Measurements from ENCODE around the gene ELOA. TPM values are rescaled to one million over a fixed set of nuclear protein-coding genes. Genes with fewer than 3 reads are reported as not detected.
A peak's percentile ranks its signal among the peaks of the same experiment; 100 is the strongest.
"Not testable (repeated sequence)": the region's sequence is repeated elsewhere in the genome, so short reads cannot be mapped to it uniquely, and the experiment has no call there.

Gene ELOA
- total RNA-seq, 1 donor from 2014 or later: 28.8 TPM

- DNase-seq (ENCODE audit: low spot score): no peak
- intact Hi-C loops (cut with DNase I): loop anchor here (5.0 kb wide), 2 partner anchors 93 to 143 kb away; partner anchors contain the start of gene FUCA1
These were observed 31.1 kb downstream of the ELOA start for GRCh38 chr1:23774174-23774880.

DNA sequence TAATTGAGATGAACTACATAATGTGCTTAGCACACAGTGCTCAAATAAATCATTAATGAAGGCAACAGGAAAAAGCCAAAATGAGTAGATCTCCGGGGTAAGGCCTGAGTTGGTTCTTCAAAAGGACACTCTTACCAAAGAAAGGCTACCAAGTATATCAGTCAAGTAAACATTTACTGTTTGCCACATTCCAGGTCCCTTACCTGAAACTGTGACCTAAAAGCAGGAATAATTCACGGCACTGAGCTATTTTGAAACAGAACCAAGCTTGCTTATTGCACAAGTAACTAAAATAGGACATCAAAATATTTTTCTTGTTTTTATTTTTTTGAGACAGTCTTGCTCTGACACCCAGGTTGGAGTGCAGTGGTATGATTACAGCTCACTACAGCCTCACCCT, 32.9 kb downstream of the ELOA start:
- intact Hi-C loops (cut with DNase I): loop anchor here (2.0 kb wide), 1 partner anchor 15 kb away; the partner anchor contains the start of gene LYPLA2
- no peak for DNase-seq (ENCODE audit: low spot score)

DNA sequence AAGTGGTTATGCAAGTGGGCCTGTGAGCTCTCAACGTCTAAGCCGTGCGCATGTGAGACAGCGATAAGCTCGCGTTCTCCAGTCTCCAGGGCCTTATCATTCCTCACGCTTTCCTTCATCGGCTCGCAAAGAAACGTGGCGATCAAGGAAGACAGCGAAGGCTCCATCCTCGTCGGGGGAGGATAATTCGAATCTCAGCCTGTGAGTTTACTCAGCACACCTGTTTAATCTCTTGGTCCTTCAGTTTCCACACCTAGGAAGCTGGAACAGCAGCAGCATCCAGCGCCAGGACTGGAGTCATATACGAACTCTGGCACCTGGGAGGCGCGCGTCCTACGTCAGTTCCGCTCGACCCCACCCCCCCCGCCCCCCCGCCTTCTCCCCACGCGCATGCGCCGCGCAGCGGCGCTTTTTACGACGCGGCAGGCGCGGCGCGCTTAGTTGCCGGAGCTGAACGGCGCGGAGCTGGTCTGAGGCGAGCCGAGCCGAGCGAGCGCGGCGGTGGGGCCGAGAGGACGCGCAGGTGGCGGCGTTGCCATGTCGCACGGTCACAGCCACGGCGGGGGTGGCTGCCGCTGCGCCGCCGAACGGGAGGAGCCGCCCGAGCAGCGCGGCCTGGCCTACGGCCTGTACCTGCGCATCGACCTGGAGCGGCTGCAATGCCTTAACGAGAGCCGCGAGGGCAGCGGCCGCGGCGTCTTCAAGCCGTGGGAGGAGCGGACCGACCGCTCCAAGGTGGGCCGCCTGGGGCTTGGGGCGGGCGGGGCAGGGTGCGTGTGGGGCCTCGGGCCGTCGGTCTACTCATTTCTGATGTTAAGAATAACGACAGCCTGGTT, 34.9 kb downstream of the ELOA start, which contains the start of gene PITHD1:
TSS of gene PITHD1 (plus strand) at position 440 of the 836 bp plus-strand sequence. CDS start at position 538, 98 bp downstream.
- intact Hi-C loops (cut with DNase I): loop anchor here (2.0 kb wide), 1 partner anchor 13 kb away; the partner anchor contains the start of gene LYPLA2
- DNase-seq (ENCODE audit: low spot score): peak; percentile 91

DNA sequence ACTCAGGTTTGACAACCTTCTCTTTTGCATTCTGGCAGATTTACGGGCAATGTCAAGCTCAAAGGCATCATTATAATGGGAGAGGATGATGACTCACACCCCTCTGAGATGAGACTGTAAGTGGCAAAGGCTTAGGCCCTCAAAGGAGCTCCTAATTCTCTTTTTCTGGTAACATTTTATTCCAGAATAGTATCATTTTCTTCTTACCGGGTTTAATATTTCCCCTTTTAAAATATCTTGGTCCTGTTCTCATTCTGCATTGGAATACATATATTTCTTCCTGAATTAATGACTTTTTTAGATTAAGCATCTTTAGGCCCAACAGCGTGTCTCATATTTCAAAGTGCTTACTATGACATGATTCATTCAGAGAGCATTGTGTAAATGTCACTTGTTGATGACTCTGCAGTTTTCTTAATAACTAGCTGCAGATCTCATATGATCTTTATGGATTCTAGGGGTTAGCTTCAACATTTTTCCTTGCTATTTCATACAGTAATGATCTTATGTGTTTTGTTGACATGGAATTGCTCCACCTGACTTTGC, 36.6 kb downstream of the ELOA start:
- intact Hi-C loops (cut with DNase I): no loop called here
- no peak for DNase-seq (ENCODE audit: low spot score)

GRCh38 chr1:23783141-23783540, 39.9 kb downstream of the ELOA start:
- DNase-seq (ENCODE audit: low spot score); intact Hi-C loops (cut with DNase I): not testable (repeated sequence)

GRCh38 chr1:23784846-23785245, 41.6 kb downstream of the ELOA start:
- intact Hi-C loops (cut with DNase I): no loop called here
- DNase-seq (ENCODE audit: low spot score): no peak

DNA sequence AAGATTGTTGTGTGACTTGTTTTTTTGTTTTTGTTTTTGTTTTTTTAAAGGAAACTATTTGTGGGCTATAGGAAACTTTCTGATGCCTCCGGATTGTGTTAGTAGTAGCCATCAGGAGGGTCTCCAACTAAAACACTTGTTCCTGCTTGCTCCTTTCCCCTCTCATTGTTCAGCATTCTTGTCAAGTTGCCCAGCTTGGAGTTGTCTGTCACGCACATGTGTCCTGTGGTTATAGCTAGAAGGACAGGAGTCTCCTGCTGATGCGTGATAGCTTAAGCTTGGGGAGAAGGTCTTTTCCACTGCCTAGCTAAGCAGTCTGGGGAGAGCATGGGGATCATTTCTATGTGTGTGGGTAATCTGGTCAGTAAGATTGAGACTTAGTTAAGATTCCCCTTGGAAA, 44.4 kb downstream of the ELOA start:
- DNase-seq (ENCODE audit: low spot score): no peak

GRCh38 chr1:23788695-23789094, 45.4 kb downstream of the ELOA start:
- DNase-seq (ENCODE audit: low spot score): peak; percentile 56
- intact Hi-C loops (cut with DNase I): no loop called here

More for the DNA sequence above, 44.4 kb downstream of the ELOA start:
- intact Hi-C loops (cut with DNase I): no loop called here

- intact Hi-C loops (cut with DNase I): loop anchor here (1.0 to 5.0 kb wide), 3 partner anchors 9 to 36 kb away; partner anchors contain the start of genes GALE and HMGCL
- peak; percentile 98 for DNase-seq (ENCODE audit: low spot score)
These were observed 47.6 kb downstream of the ELOA start, which contains the start of gene LYPLA2 for GRCh38 chr1:23790696-23791515. Gene LYPLA2, plus strand, starts transcription at chr1:23791145. Its CDS starts 1,538 bp downstream, at chr1:23792683.

DNA sequence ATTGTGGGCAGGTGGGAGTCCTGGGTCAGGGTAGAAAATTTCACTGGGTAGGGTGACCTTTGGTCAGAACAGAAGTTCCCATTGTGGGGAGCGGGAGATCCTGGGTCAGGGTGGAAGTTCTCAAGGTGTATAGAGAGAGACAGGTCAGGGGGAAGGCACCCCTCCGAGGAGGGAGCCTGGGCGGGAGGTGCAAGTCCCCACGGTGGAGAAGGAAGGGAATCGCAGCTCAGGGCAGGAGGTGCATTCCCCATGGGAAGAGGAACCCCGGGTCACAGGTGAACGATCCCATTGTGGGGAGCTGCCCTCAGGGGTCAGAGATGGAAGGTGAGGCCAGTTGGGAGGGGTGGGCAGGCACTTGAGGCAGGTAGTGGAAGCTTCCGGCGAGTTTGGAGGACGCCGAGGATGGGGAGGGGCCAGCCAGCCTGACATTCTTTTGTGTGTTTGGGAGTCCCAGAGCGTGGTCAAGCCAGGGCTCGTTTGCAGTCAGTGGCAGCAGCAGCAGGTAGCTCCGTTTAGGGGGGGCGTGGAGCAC, 48.3 kb downstream of the ELOA start:
- intact Hi-C loops (cut with DNase I): loop anchor here (1.0 to 5.0 kb wide), 3 partner anchors 9 to 36 kb away; partner anchors contain the start of genes GALE and HMGCL

DNA sequence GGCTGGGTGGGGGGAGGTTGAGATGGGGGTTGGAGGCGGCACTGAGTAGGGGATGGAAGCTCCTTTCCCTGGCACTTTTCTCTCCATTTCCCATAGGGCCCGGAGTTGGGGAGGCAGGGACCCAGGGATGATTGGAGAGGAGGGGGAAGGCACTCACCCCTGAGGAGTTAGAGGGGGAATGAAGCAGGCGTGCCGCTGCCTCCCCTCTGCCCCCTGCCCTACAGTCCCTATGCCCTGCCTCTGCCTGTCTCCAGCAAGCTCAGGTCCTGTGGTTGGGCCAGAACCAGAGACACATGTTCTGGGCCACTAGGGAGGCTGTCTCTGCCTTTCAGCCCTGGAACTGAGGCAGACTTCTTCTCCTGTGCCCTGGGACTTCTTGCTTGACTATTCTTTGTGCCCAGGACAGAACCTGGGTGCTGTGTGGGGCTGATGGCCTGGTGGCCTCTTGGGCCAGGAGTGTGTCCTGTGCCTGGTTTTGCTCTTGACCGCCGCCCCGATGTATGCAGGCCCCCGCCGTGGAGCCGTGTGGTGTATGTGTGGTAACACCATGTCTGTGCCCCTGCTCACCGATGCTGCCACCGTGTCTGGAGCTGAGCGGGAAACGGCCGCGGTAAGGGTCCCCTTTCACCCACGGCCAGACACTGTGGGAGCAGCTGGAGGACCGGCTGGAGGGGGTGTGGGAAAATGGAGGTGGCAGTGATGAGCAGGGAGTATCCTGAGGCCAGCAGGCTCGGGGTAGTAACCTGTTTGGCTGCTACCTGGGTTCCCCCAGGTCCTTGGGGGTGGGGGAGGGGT, 49.1 kb downstream of the ELOA start:
- DNase-seq (ENCODE audit: low spot score): no peak

More for the DNA sequence above, 48.3 kb downstream of the ELOA start:
- DNase-seq (ENCODE audit: low spot score): peak; percentile 78

GRCh38 chr1:23793018-23793781, 49.9 kb downstream of the ELOA start:
- intact Hi-C loops (cut with DNase I): loop anchor here (5.0 kb wide), 1 partner anchor 34 kb away; the partner anchor contains the start of gene HMGCL
- no peak for DNase-seq (ENCODE audit: low spot score)

More for the DNA sequence above, 49.1 kb downstream of the ELOA start:
- intact Hi-C loops (cut with DNase I): loop anchor here (5.0 kb wide), 1 partner anchor 35 kb away; the partner anchor contains the start of gene HMGCL

DNA sequence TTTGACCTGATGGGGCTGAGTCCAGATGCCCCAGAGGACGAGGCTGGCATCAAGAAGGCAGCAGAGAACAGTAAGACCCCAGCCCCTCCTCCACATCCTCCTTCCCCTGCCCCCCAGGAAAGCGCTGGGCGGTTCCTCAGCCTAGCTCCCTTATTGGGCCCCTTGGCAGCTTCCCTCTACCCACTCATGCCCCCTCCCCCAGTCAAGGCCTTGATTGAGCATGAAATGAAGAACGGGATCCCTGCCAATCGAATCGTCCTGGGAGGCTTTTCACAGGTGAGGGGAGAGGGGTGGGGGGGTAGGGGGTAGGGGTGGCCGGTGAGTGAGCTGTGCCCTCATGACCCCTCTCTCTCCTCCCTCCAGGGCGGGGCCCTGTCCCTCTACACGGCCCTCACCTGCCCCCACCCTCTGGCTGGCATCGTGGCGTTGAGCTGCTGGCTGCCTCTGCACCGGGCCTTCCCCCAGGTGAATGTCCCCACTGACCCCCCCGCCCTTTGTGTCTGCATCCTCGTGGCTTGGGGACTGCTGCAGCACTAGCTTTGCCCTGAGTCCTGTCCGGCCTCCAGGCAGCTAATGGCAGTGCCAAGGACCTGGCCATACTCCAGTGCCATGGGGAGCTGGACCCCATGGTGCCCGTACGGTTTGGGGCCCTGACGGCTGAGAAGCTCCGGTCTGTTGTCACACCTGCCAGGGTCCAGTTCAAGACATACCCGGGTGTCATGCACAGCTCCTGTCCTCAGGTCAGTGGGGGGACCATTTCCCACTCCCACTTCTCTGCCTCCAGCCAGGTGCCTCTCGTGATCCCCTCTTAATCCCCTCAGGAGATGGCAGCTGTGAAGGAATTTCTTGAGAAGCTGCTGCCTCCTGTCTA, 50.8 kb downstream of the ELOA start:
- DNase-seq (ENCODE audit: low spot score): no peak
- intact Hi-C loops (cut with DNase I): loop anchor here (5.0 kb wide), 1 partner anchor 33 kb away; the partner anchor contains the start of gene HMGCL

DNA sequence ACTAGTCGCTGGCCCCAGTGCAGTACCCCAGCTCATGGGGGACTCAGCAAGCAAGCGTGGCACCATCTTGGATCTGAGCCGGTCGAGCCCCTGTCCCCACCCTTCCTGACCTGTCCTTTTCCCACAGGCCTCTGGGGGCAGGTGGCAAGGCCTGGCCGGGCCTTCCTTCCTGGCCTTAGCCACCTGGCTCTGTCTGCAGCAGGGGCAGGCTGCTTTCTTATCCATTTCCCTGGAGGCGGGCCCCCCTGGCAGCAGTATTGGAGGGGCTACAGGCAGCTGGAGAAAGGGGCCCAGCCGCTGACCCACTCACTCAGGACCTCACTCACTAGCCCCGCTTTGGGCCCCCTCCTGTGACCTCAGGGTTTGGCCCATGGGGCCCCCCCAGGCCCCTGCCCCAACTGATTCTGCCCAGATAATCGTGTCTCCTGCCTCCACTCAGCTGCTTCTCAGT, 51.5 kb downstream of the ELOA start:
- not testable (repeated sequence) for DNase-seq (ENCODE audit: low spot score)
- intact Hi-C loops (cut with DNase I): loop anchor here (5.0 kb wide), 1 partner anchor 33 kb away; the partner anchor contains the start of gene HMGCL

GRCh38 chr1:23795676-23796465, 52.6 kb downstream of the ELOA start:
- DNase-seq (ENCODE audit: low spot score): no peak
- intact Hi-C loops (cut with DNase I): no loop called here
